ENCODE results near the gene PBX4. TPM values are rescaled to one million over a fixed set of nuclear protein-coding genes. Genes with fewer than 3 reads are reported as not detected.

Gene PBX4
- polyA plus RNA-seq, 1 experiment: 1.9 TPM

GRCh38 chr19:19547674-19548336, 70.7 kb downstream of the PBX4 start:
- ChIA-PET CTCF (interaction anchor here (1.6 to 1.7 kb wide), 2 partner anchors 16 to 96 kb away, joined by 4 to 10 read pairs; partner anchors contain the start of gene GMIP), POLR2A (no interaction called here)
- no peak for TF ChIP-seq CTCF (IDR thresholded peaks at IDR 0.05; ENCODE audit: insufficient read depth, low read depth, low read length)
- H3K4me3 ChIP-seq (ENCODE audit: low read depth, low read length): no peak overlapping the region
- H3K27me3 ChIP-seq (ENCODE audit: control insufficient read depth, insufficient read depth, low read length): no peaks in the 10 kb centered on the region; the same call in 1 of the 2 replicates
- H3K36me3 ChIP-seq (ENCODE audit: control insufficient read depth, insufficient read depth, low read length): no peaks in the 10 kb centered on the region
- no peak for DNase-seq (ENCODE audit: low read depth)

GRCh38 chr19:19546751-19547162, 71.7 kb downstream of the PBX4 start:
- DNase-seq (ENCODE audit: low read depth): no peak
- no peaks in the 10 kb centered on the region; the same call in 1 of the 2 replicates for H3K27me3 ChIP-seq (ENCODE audit: control insufficient read depth, insufficient read depth, low read length)
- no peak for TF ChIP-seq CTCF (IDR thresholded peaks at IDR 0.05; ENCODE audit: insufficient read depth, low read depth, low read length)
- POLR2A ChIA-PET: no interaction called here
- no peak overlapping the region for H3K4me3 ChIP-seq (ENCODE audit: low read depth, low read length)
- CTCF ChIA-PET: no interaction called here
- H3K36me3 ChIP-seq (ENCODE audit: control insufficient read depth, insufficient read depth, low read length): no peaks in the 10 kb centered on the region

GRCh38 chr19:19545707-19546106, 72.8 kb downstream of the PBX4 start:
- Histone ChIP-seq H3K4me3 (ENCODE audit: low read depth, low read length) (no peak overlapping the region), H3K27me3 (ENCODE audit: control insufficient read depth, insufficient read depth, low read length) (no peaks in the 10 kb centered on the region; the same call in 1 of the 2 replicates), H3K36me3 (ENCODE audit: control insufficient read depth, insufficient read depth, low read length) (no peaks in the 10 kb centered on the region)
- no peak for DNase-seq (ENCODE audit: low read depth)
- CTCF ChIA-PET: no interaction called here
- POLR2A ChIA-PET: no interaction called here
- no peak for TF ChIP-seq CTCF (IDR thresholded peaks at IDR 0.05; ENCODE audit: insufficient read depth, low read depth, low read length)

GRCh38 chr19:19544954-19545591, 73.4 kb downstream of the PBX4 start:
- ChIA-PET POLR2A (no interaction called here), CTCF (no interaction called here)
- H3K4me3 ChIP-seq (ENCODE audit: low read depth, low read length): no peak overlapping the region
- no peaks in the 10 kb centered on the region for H3K36me3 ChIP-seq (ENCODE audit: control insufficient read depth, insufficient read depth, low read length)
- no peak for TF ChIP-seq CTCF (IDR thresholded peaks at IDR 0.05; ENCODE audit: insufficient read depth, low read depth, low read length)
- no peak for DNase-seq (ENCODE audit: low read depth)
- no peaks in the 10 kb centered on the region; the same call in 1 of the 2 replicates for H3K27me3 ChIP-seq (ENCODE audit: control insufficient read depth, insufficient read depth, low read length)

- no peak overlapping the region for H3K4me3 ChIP-seq (ENCODE audit: low read depth, low read length)
- no peaks in the 10 kb centered on the region for H3K36me3 ChIP-seq (ENCODE audit: control insufficient read depth, insufficient read depth, low read length)
- CTCF ChIA-PET: interaction anchor here (2.1 kb wide), 1 partner anchor 9 kb away, joined by 16 read pairs; no protein-coding TSS in a partner anchor
- no peak for DNase-seq (ENCODE audit: low read depth)
- POLR2A ChIA-PET: no interaction called here
- no peak for TF ChIP-seq CTCF (IDR thresholded peaks at IDR 0.05; ENCODE audit: insufficient read depth, low read depth, low read length)
- no peaks in the 10 kb centered on the region; the same call in 1 of the 2 replicates for H3K27me3 ChIP-seq (ENCODE audit: control insufficient read depth, insufficient read depth, low read length)
Observed at GRCh38 chr19:19544257-19544953, 74.1 kb downstream of the PBX4 start.

Measured in BJ (cell line).